HG03565 (cell line): Measurements from ENCODE around the gene C11orf91.
"Not testable (repeated sequence)": the region's sequence is repeated elsewhere in the genome, so short reads cannot be mapped to it uniquely, and the experiment has no call there.

Experiments
- ATAC-seq: cut with Tn5 transposase; IDR thresholded peaks from one replicate; pipeline ENCODE4 v1.9.1; 2021; ENCODE audit warnings: mild to moderate bottlenecking, moderate library complexity; ENCODE audit not compliant: unreplicated experiment

Gene C11orf91

GRCh38 chr11:33670250-33671011, 30.2 kb downstream of the C11orf91 start:
- ATAC-seq: no peak

GRCh38 chr11:33669598-33670249, 30.9 kb downstream of the C11orf91 start:
- ATAC-seq: no peak

- no peak for ATAC-seq
These were observed 31.6 kb downstream of the C11orf91 start for GRCh38 chr11:33668951-33669596.

- ATAC-seq: no peak
These were observed 32.2 kb downstream of the C11orf91 start for GRCh38 chr11:33668468-33668825.

GRCh38 chr11:33667819-33668467, 32.7 kb downstream of the C11orf91 start:
- ATAC-seq: no peak

GRCh38 chr11:33665350-33666106, 35.1 kb downstream of the C11orf91 start:
- no peak for ATAC-seq

GRCh38 chr11:33664827-33665226, 35.8 kb downstream of the C11orf91 start:
- ATAC-seq: no peak

GRCh38 chr11:33664166-33664565, 36.5 kb downstream of the C11orf91 start:
- ATAC-seq: no peak

GRCh38 chr11:33663121-33663520, 37.5 kb downstream of the C11orf91 start:
- no peak for ATAC-seq

- not testable (repeated sequence) for ATAC-seq
These were observed 39.1 kb downstream of the C11orf91 start for GRCh38 chr11:33661526-33661925.

GRCh38 chr11:33660962-33661361, 39.7 kb downstream of the C11orf91 start:
- ATAC-seq: no peak

- no peak for ATAC-seq
These were observed 41.1 kb downstream of the C11orf91 start for GRCh38 chr11:33659370-33660139.

- ATAC-seq: no peak
These were observed 42.3 kb downstream of the C11orf91 start for GRCh38 chr11:33658195-33658900.

- no peak for ATAC-seq
These were observed 42.9 kb downstream of the C11orf91 start for GRCh38 chr11:33657757-33658156.

GRCh38 chr11:33656768-33657167, 43.9 kb downstream of the C11orf91 start:
- no peak for ATAC-seq

GRCh38 chr11:33655842-33656600, 44.6 kb downstream of the C11orf91 start:
- ATAC-seq: peak; percentile 62

- ATAC-seq: no peak
These were observed 46.0 kb downstream of the C11orf91 start for GRCh38 chr11:33654594-33654993.

- ATAC-seq: no peak
These were observed 47.7 kb downstream of the C11orf91 start for GRCh38 chr11:33652930-33653329.

GRCh38 chr11:33652431-33652830, 48.2 kb downstream of the C11orf91 start:
- no peak for ATAC-seq
